Measurements from ENCODE around the gene ANK3. TPM values are rescaled to one million over a fixed set of nuclear protein-coding genes. Genes with fewer than 3 reads are reported as not detected.

The ANK3 gene
- total and polyA plus RNA-seq, 8 donors, result 3.3 to 28.5 (median 17.3) TPM

DNA sequence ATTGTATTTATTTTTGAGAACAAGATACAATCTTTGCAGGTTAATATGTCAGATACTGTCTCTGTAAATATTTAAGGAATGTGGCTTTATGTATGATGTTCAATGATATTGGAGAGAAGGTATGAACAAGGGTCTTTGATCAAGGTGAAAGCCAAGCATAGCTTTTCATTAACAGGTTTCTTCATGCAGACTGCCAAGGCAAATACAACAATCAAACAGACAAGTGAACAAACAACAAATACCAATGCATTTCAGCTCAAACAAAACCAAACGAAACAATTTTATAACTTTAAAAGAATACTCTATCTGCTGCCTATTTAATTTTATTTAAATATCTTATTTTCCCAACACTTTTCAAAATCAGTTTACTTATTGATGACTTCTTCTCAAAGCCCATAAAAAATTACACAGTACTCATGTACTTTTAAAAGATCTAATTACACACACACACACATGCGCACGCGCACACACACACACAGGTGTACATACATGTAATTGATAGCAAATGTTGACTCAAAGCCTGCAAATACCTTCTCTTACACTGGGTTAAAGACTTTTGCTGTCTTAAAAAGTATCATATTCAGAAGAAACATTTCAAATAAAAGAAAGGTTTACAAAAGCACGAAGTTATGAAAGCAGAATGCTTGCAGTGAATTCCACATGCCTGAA lies 282.2 kb downstream of the ANK3 start:
- ATAC-seq (peak; percentile 44 to 82 (median 56)), FAIRE-seq (no peak), DNase-seq (peak in 1 of 6 donors; percentile 18)
- TF ChIP-seq CTCF (IDR thresholded peaks at IDR 0.05), result no peak
- Histone ChIP-seq H3K4me3 (no peak overlapping the region), H3K27me3 (no peaks in the 10 kb centered on the region), H3K36me3 (no peaks in the 10 kb centered on the region), H3K9me3 (no peaks in the 10 kb centered on the region), H3K27ac (no peak overlapping the region), H3K4me1 (peaks cover 6 to 15% (median 8%) of the 10 kb centered on the region in 3 donors)
- intact Hi-C loops (cut with DNase I), result loop anchor here in 1 of 3 donors (10.0 kb wide), 1 partner anchor 97 kb away; no protein-coding TSS in a partner anchor
- 32 to 38% methylated on average over 5 of the region's 5 CpGs for WGBS, 2 donors

GRCh38 chr10:60105295-60105695 lies 284.4 kb downstream of the ANK3 start:
- TF ChIP-seq CTCF (IDR thresholded peaks at IDR 0.05), result no peak
- Histone ChIP-seq H3K4me3 (no peak overlapping the region), H3K36me3 (no peaks in the 10 kb centered on the region), H3K27ac (no peak overlapping the region), H3K27me3 (no peaks in the 10 kb centered on the region), H3K9me3 (no peaks in the 10 kb centered on the region), H3K4me1 (peaks cover 6 to 15% (median 8%) of the 10 kb centered on the region in 3 donors)
- DNase-seq (no peak), FAIRE-seq (no peak), ATAC-seq (no peak)
- intact Hi-C loops (cut with DNase I), result loop anchor here in 1 of 3 donors (10.0 kb wide), 1 partner anchor 100 kb away; no protein-coding TSS in a partner anchor

DNA sequence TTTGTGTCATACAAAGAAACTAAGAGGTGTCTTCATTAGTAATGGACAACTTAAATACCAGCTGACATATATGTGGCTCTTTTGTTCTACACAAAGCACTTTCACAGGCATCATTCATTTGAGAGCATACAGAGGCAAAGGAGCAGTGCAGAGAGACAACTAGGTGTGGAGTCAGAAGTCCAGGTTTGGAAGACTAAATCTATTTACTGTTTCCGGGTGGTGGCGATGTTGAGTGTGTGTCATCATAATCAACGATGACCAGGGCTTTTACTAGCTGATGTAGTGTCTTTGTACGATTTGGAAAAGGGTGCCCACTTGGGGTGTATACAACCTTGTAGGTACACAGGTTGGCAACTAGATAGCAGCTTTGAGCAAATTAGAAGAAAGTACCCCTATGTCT lies 287.9 kb downstream of the ANK3 start:
- Histone ChIP-seq H3K27me3 (no peaks in the 10 kb centered on the region), H3K4me3 (no peak overlapping the region), H3K36me3 (no peaks in the 10 kb centered on the region), H3K4me1 (peaks cover 0 to 2% (median 0%) of the 10 kb centered on the region in 3 donors), H3K9me3 (no peaks in the 10 kb centered on the region), H3K27ac (no peak overlapping the region)
- WGBS, 2 donors, result 69 to 73% methylated on average over 4 of the region's 4 CpGs
- intact Hi-C loops (cut with DNase I), result loop anchor here in 1 of 3 donors (10.0 kb wide), 1 partner anchor 103 kb away; no protein-coding TSS in a partner anchor
- no peak for ATAC-seq
- DNase-seq, result no peak
- FAIRE-seq, result no peak
- TF ChIP-seq CTCF (IDR thresholded peaks at IDR 0.05), result no peak

DNA sequence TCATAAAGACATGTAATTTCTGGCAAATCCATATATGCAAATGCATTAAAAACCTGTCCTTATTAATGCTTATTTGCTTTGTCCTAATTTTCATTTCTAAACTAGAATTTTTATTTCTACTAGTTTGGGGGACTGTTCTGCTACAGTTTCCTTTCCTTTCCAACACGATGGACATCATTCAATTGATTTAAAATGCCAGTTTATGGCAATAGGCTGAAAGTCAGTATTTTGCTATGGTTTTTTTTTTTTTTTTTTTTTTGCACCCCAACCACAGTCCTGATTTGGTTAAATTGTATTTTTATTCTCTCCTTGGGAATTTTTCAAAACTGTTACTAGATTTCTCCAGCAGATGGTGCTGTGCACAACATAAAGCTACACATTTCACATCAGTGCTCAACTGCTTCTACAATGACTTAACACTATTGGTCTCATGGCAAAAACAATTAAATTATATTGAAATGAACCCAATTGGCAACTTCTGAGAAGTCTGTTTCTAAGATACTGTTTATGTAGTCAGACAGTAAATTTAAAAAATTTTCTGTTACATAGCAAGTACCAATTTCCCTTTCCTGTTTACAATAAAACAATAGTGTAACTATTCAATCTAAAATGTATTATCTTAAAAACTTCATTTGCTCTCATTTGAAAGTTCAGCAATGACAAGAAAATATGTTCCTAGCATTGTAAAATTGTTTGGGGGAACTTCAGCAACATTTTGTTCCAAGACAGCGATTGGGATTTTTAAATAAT lies 289.5 kb downstream of the ANK3 start:
- DNase-seq, result no peak

More for the DNA sequence above, 289.5 kb downstream of the ANK3 start:
- H3K27ac ChIP-seq, result no peak overlapping the region
- FAIRE-seq (peak; percentile 94), ATAC-seq (peak; percentile 69 to 95 (median 90))
- no peaks in the 10 kb centered on the region for H3K4me1 ChIP-seq
- no peak overlapping the region for H3K4me3 ChIP-seq
- intact Hi-C loops (cut with DNase I), result loop anchor here in 1 of 3 donors (10.0 kb wide), 1 partner anchor 105 kb away; no protein-coding TSS in a partner anchor
- H3K36me3 ChIP-seq, result no peaks in the 10 kb centered on the region
- peak in 3 of 4 donors; percentile 37 to 45 (median 44) for TF ChIP-seq CTCF (IDR thresholded peaks at IDR 0.05)
- H3K9me3 ChIP-seq, result no peaks in the 10 kb centered on the region
- 58 to 67% methylated on average over 2 of the region's 2 CpGs for WGBS, 2 donors
- no peaks in the 10 kb centered on the region for H3K27me3 ChIP-seq

Data from pancreas (tissue), 10 donors.